Cerebellar nuclear complex (tissue), 1 donor: ENCODE data around the gene TWSG1.
"Not testable (repeated sequence)": the region's sequence is repeated elsewhere in the genome, so short reads cannot be mapped to it uniquely, and the experiment has no call there.

ENCODE experiments used
- DNase-seq, 2 experiments: peaks; one replicate each; lab custom pipeline; 2025; lab: John Stamatoyannopoulos, UW

TWSG1 gene

GRCh38 chr18:9335697-9336045, 1.1 kb downstream of the TWSG1 start:
- DNase-seq = no peak

GRCh38 chr18:9336827-9337226, 2.3 kb downstream of the TWSG1 start:
- no peak for DNase-seq

GRCh38 chr18:9337873-9338272, 3.3 kb downstream of the TWSG1 start:
- DNase-seq = no peak

- no peak for DNase-seq
Observed at GRCh38 chr18:9340472-9340871, 5.9 kb downstream of the TWSG1 start.

GRCh38 chr18:9343577-9343976, 9.0 kb downstream of the TWSG1 start:
- DNase-seq = no peak

GRCh38 chr18:9346775-9347174, 12.2 kb downstream of the TWSG1 start:
- no peak for DNase-seq

- no peak for DNase-seq
Observed at GRCh38 chr18:9348079-9348671, 13.6 kb downstream of the TWSG1 start.

GRCh38 chr18:9348766-9349165, 14.2 kb downstream of the TWSG1 start:
- no peak for DNase-seq

GRCh38 chr18:9353596-9353995, 19.0 kb downstream of the TWSG1 start:
- DNase-seq = no peak

GRCh38 chr18:9354256-9354655, 19.7 kb downstream of the TWSG1 start:
- DNase-seq = no peak

GRCh38 chr18:9356976-9357375, 22.4 kb downstream of the TWSG1 start:
- no peak for DNase-seq

- DNase-seq = no peak
Observed at GRCh38 chr18:9359796-9360195, 25.2 kb downstream of the TWSG1 start.

GRCh38 chr18:9361191-9361590, 26.6 kb downstream of the TWSG1 start:
- DNase-seq = no peak

GRCh38 chr18:9362869-9363268, 28.3 kb downstream of the TWSG1 start:
- no peak for DNase-seq

- no peak for DNase-seq
Observed at GRCh38 chr18:9364242-9364641, 29.7 kb downstream of the TWSG1 start.

- DNase-seq = no peak
Observed at GRCh38 chr18:9365406-9365805, 30.8 kb downstream of the TWSG1 start.

- DNase-seq = peak; percentile 4 to 59
Observed at GRCh38 chr18:9366126-9366714, 31.6 kb downstream of the TWSG1 start.

- DNase-seq = not testable (repeated sequence)
Observed at GRCh38 chr18:9373254-9373653, 38.7 kb downstream of the TWSG1 start.

GRCh38 chr18:9379118-9379517, 44.5 kb downstream of the TWSG1 start:
- no peak for DNase-seq

- DNase-seq = no peak
Observed at GRCh38 chr18:9380101-9380500, 45.5 kb downstream of the TWSG1 start.

GRCh38 chr18:9380621-9381395, 46.2 kb downstream of the TWSG1 start:
- DNase-seq = peak in 1 of 2 experiments; percentile 68

- no peak for DNase-seq
Observed at GRCh38 chr18:9386879-9387278, 52.3 kb downstream of the TWSG1 start.

- no peak for DNase-seq
Observed at GRCh38 chr18:9387891-9388290, 53.3 kb downstream of the TWSG1 start.
